PC-9 (cell line): ENCODE results near the gene ACSL1. TPM values are rescaled to one million over a fixed set of nuclear protein-coding genes. Genes with fewer than 3 reads are reported as not detected.

Source experiments
- BruUV-seq: library from RNA; stranded (reverse); fragments of 400-500 nt; replicated peaks from 2 replicates; lab custom pipeline; 2021; lab: Mats Ljungman, UMichigan
- CTCF ChIA-PET: fragments of 300-600 bp; sonication (Branson Sonifier 250); formaldehyde crosslinking; loops from one replicate; lab custom pipeline; 2022; ENCODE audit warnings: antibody characterized with exemption; lab: Charles Lee
- POLR2A ChIA-PET: fragments of 300-600 bp; sonication (Branson Sonifier 250); formaldehyde crosslinking; loops from one replicate; lab custom pipeline; 2022; ENCODE audit warnings: antibody characterized with exemption; ENCODE audit not compliant: unreplicated experiment; lab: Charles Lee
- DNase-seq, 2 experiments: peaks; one replicate each; pipeline versions ENCODE4 v3.0.0 to v3.0.0-alpha.2; 2015 to 2022; ENCODE audit warnings: mixed read lengths in 1 of 2
- H2AFZ ChIP-seq: fragments of 200-600 bp; sonication (generic); 2 replicates; pipeline ENCODE4 v1.8.1; 2017; ENCODE audit warnings: antibody characterized with exemption
- H3F3A ChIP-seq: fragments of 200-600 bp; sonication (generic); 2 replicates; pipeline ENCODE4 v1.8.1; 2017; ENCODE audit warnings: antibody characterized with exemption, mild to moderate bottlenecking, low read depth; ENCODE audit not compliant: insufficient read depth
- H3K27ac ChIP-seq: fragments of 200-600 bp; sonication (generic); 2 replicates; pipeline ENCODE4 v1.6.1; 2016; ENCODE audit warnings: mixed run types
- H3K27me3 ChIP-seq: fragments of 200-600 bp; sonication (generic); 2 replicates; pipeline ENCODE4 v1.6.1; 2016; ENCODE audit warnings: low read depth, mixed run types; ENCODE audit not compliant: insufficient read depth
- H3K36me3 ChIP-seq: fragments of 200-600 bp; sonication (generic); 2 replicates; pipeline ENCODE4 v1.6.1; 2016; ENCODE audit warnings: low read depth, mixed run types
- H3K4me1 ChIP-seq: fragments of 200-600 bp; sonication (generic); replicated peaks from 2 replicates; pipeline ENCODE4 v1.6.1; 2016; ENCODE audit warnings: mixed run types; ENCODE audit not compliant: insufficient read depth
- H3K4me2 ChIP-seq: fragments of 200-600 bp; sonication (generic); 2 replicates; pipeline ENCODE4 v1.6.1; 2017; ENCODE audit warnings: mixed run types
- H3K4me3 ChIP-seq: fragments of 200-600 bp; sonication (generic); 2 replicates; pipeline ENCODE4 v1.6.1; 2016; ENCODE audit warnings: mixed run types
- H3K79me2 ChIP-seq: fragments of 200-600 bp; sonication (generic); 2 replicates; pipeline ENCODE4 v1.6.1; 2017; ENCODE audit warnings: low read depth, mixed run types
- H3K9me2 ChIP-seq: fragments of 200-600 bp; sonication (generic); 2 replicates; pipeline ENCODE4 v1.8.1; 2017; ENCODE audit warnings: mild to moderate bottlenecking; ENCODE audit not compliant: insufficient read depth
- H3K9me3 ChIP-seq: fragments of 200-600 bp; sonication (generic); 2 replicates; pipeline ENCODE4 v1.8.1; 2016; ENCODE audit warnings: low read depth; ENCODE audit not compliant: insufficient read depth
- H4K20me1 ChIP-seq: fragments of 200-600 bp; sonication (generic); 2 replicates; pipeline ENCODE4 v1.8.1; 2017; ENCODE audit not compliant: insufficient read depth
- EZH2 ChIP-seq: fragments of 200-600 bp; sonication (generic); IDR thresholded peaks from 2 replicates; pipeline ENCODE4 v1.8.0; 2017; ENCODE audit warnings: antibody characterized with exemption, low read depth
- intact Hi-C: fragments of 100-400 bp; cut with micrococcal nuclease; formaldehyde crosslinking; loops from one replicate; pipeline ENCODE4 v1.10.0; 2022; ENCODE audit not compliant: unreplicated experiment
- total RNA-seq: library from RNA; stranded (reverse); gene quantifications from 2 replicates; pipeline ENCODE4 v1.2.3, GENCODE V29; 2021
- TF ChIP-seq, protein P1 (sequence below): fragments of 200-600 bp; sonication (generic); conservative IDR thresholded peaks from 2 replicates; pipeline ENCODE4 v1.6.1; 2017; ENCODE audit warnings: mixed run types, antibody characterized with exemption, mild to moderate bottlenecking, moderate library complexity

ACSL1 gene
- total RNA-seq, 1 experiment from 2014 or later = 96.6 TPM

DNA sequence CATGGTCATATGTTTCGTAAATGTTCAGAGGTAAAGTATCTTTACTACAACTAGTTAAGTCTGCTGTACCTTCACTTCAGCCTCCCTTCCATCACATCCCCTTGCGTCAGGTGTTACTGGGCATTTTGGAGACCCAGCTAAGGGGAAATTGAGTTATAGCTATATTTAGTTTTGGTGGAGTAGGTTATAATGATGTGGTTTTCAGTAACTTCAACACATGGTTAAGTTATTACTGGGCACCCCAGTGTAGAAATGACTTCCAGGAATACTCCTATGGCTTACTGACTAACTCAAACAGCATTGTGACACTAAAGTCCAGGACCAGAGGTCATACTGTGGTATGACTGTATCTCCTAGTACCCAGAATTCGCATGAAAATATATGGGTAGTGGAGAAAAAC is 23.4 kb upstream of the ACSL1 start:
- BruUV-seq = no TSS peak

DNA sequence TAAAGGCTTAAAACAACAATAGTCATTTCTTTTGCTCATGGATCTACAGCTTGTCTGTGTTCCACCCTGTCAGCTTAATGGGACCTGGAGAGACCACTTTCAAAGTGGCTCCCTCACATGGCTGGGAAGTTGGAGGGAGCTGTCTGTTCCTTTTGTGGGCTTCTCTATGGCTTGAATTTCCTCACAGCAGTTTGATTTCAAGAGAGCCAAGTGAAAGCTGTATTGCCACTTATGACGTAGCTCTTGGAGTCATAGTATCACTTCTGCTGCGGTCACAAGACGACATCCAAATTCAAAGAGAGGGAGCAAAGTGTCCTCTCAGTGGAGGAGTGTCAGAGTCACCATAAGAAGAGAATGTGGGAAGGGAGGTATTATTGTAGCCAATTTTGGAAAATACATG is 22.7 kb upstream of the ACSL1 start:
- Histone ChIP-seq H4K20me1 (no peaks in the 10 kb centered on the region), H3F3A (peaks cover 15% of the 10 kb centered on the region; the same call in 1 of the 2 replicates), H3K79me2 (no peaks in the 10 kb centered on the region), H3K4me1 (peaks cover 18% of the 10 kb centered on the region), H3K36me3 (no peaks in the 10 kb centered on the region), H3K9me2 (no peaks in the 10 kb centered on the region), H2AFZ (no peak overlapping the region), H3K27me3 (no peaks in the 10 kb centered on the region), H3K4me2 (no peak overlapping the region), H3K4me3 (no peak overlapping the region), H3K9me3 (no peaks in the 10 kb centered on the region), H3K27ac (no peak overlapping the region)
- no peak for DNase-seq
- POLR2A ChIA-PET = no interaction called here
- no TSS peak for BruUV-seq
- intact Hi-C loops = loop anchor here (5.0 kb wide), 1 partner anchor 89 kb away; no protein-coding TSS in a partner anchor
- no peak for TF ChIP-seq EZH2
- TF ChIP-seq, protein P1, sequence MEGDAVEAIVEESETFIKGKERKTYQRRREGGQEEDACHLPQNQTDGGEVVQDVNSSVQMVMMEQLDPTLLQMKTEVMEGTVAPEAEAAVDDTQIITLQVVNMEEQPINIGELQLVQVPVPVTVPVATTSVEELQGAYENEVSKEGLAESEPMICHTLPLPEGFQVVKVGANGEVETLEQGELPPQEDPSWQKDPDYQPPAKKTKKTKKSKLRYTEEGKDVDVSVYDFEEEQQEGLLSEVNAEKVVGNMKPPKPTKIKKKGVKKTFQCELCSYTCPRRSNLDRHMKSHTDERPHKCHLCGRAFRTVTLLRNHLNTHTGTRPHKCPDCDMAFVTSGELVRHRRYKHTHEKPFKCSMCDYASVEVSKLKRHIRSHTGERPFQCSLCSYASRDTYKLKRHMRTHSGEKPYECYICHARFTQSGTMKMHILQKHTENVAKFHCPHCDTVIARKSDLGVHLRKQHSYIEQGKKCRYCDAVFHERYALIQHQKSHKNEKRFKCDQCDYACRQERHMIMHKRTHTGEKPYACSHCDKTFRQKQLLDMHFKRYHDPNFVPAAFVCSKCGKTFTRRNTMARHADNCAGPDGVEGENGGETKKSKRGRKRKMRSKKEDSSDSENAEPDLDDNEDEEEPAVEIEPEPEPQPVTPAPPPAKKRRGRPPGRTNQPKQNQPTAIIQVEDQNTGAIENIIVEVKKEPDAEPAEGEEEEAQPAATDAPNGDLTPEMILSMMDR = no peak
- CTCF ChIA-PET = no interaction called here

More for the DNA sequence above, 23.4 kb upstream of the ACSL1 start:
- ChIA-PET POLR2A (no interaction called here), CTCF (no interaction called here)
- H4K20me1 ChIP-seq = no peaks in the 10 kb centered on the region
- no peaks in the 10 kb centered on the region for H3K9me3 ChIP-seq
- peaks cover 15% of the 10 kb centered on the region; the same call in 1 of the 2 replicates for H3F3A ChIP-seq
- no peak overlapping the region for H3K27ac ChIP-seq
- no peak for TF ChIP-seq EZH2
- TF ChIP-seq, protein P1 = no peak
- no peak overlapping the region for H2AFZ ChIP-seq
- no peak overlapping the region for H3K4me3 ChIP-seq
- intact Hi-C loops = loop anchor here (5.0 kb wide), 1 partner anchor 88 kb away; no protein-coding TSS in a partner anchor
- H3K4me2 ChIP-seq = no peak overlapping the region
- no peaks in the 10 kb centered on the region for H3K9me2 ChIP-seq
- H3K4me1 ChIP-seq = peaks cover 18% of the 10 kb centered on the region
- no peaks in the 10 kb centered on the region for H3K36me3 ChIP-seq
- H3K27me3 ChIP-seq = no peaks in the 10 kb centered on the region
- H3K79me2 ChIP-seq = no peaks in the 10 kb centered on the region
- no peak for DNase-seq

DNA sequence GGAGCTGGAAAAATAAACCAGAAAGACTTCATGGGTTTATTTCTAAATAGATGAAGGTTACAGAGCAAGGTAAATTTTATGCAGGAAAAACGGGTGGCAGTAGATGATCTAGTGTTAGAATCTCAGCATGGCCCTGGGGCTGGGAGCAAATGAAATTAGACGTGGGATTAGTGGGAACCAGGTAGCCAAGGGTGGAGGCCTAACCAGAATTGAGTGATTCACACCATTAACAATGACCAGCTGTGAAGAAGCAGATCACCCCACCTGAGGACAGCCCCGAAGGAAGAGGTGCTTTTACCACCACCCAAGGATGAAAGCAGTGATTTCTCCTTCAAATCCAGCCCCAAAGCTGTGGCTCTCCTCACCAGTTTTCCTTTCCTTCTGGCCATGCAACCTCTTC is 20.8 kb upstream of the ACSL1 start:
- Histone ChIP-seq H2AFZ (no peak overlapping the region), H3K9me3 (no peaks in the 10 kb centered on the region), H3F3A (peaks cover 15% of the 10 kb centered on the region; the same call in 1 of the 2 replicates), H3K9me2 (no peaks in the 10 kb centered on the region), H3K27ac (0 out of 2 replicates have a peak overlapping the region, but pooled peaks have one; percentile 79), H3K4me3 (no peak overlapping the region), H3K4me1 (peaks cover 18% of the 10 kb centered on the region), H3K79me2 (no peaks in the 10 kb centered on the region), H3K27me3 (no peaks in the 10 kb centered on the region), H4K20me1 (no peaks in the 10 kb centered on the region), H3K4me2 (no peak overlapping the region), H3K36me3 (no peaks in the 10 kb centered on the region)
- no TSS peak for BruUV-seq
- TF ChIP-seq EZH2 = no peak
- TF ChIP-seq, protein P1 = no peak
- intact Hi-C loops = loop anchor here (5.0 kb wide), 1 partner anchor 91 kb away; no protein-coding TSS in a partner anchor
- ChIA-PET POLR2A (no interaction called here), CTCF (interaction anchor here (0.7 kb wide), 1 partner anchor 27 kb away, joined by 5 read pairs; no protein-coding TSS in a partner anchor)
- DNase-seq = no peak
